Spleen (tissue), 11 donors: ENCODE measurements around the gene GAB1. TPM values are rescaled to one million over a fixed set of nuclear protein-coding genes. Genes with fewer than 3 reads are reported as not detected.

Experiments
- DNase-seq: peaks from one replicate; pipeline ENCODE4 v3.0.0-alpha.2; 2020
- H3K27ac ChIP-seq, 8 donors: fragments of 200-600 bp; sonication (generic) in 7 of 8; 1 replicate in 4 of 8; 2 replicates in 4 of 8; pipeline versions ENCODE4 v1.5.0 to v1.8.0; 2016 to 2021; ENCODE audit warnings: inconsistent platforms in 4 of 8, mild to moderate bottlenecking in 4 of 8, moderate library complexity in 1 of 8
- H3K27me3 ChIP-seq, 7 donors: fragments of 200-600 bp; sonication (generic) in 6 of 7; replicated peaks in 1 of 7; 1 replicate in 4 of 7; 2 replicates in 3 of 7; pipeline versions ENCODE4 v1.5.0 to v1.8.0; 2016 to 2021; ENCODE audit warnings: inconsistent platforms in 3 of 7, mild to moderate bottlenecking in 1 of 7
- H3K36me3 ChIP-seq, 6 donors: fragments of 200-600 bp; sonication (generic) in 5 of 6; 1 replicate in 4 of 6; 2 replicates in 2 of 6; pipeline versions ENCODE4 v1.5.0 to v1.8.0; 2016 to 2021; ENCODE audit warnings: inconsistent platforms in 2 of 6
- H3K4me1 ChIP-seq, 6 donors: fragments of 200-600 bp; sonication (generic) in 5 of 6; 1 replicate in 3 of 6; 2 replicates in 3 of 6; pipeline versions ENCODE4 v1.5.0 to v1.8.0; 2016 to 2021; ENCODE audit warnings: inconsistent platforms in 3 of 6
- H3K4me3 ChIP-seq, 8 donors: fragments of 200-600 bp; sonication (generic) in 7 of 8; 1 replicate in 4 of 8; 2 replicates in 4 of 8; pipeline versions ENCODE4 v1.5.0 to v1.8.0; 2016 to 2021; ENCODE audit warnings: inconsistent platforms in 4 of 8, mild to moderate bottlenecking in 4 of 8, moderate library complexity in 2 of 8
- H3K9me3 ChIP-seq, 8 donors: fragments of 200-600 bp; sonication (generic) in 7 of 8; 1 replicate in 4 of 8; 2 replicates in 4 of 8; pipeline versions ENCODE4 v1.5.0 to v1.8.0; 2016 to 2021; ENCODE audit warnings: inconsistent platforms in 4 of 8
- POLR2A ChIP-seq, 3 donors: fragments of 450-650 bp; IDR thresholded peaks; one replicate each; pipeline ENCODE4 v1.5.1; 2017; ENCODE audit warnings: antibody characterized with exemption in 3 of 3, mild to moderate bottlenecking in 1 of 3
- POLR2AphosphoS5 ChIP-seq, 3 donors: sonication (generic); formaldehyde crosslinking; IDR thresholded peaks; one replicate each; pipeline ENCODE4 v1.5.1; 2017; ENCODE audit warnings: antibody characterized with exemption in 3 of 3
- whole genome bisulfite sequencing, 5 donors: extraction: QIAGEN DNeasy Blood & Tissue Kit in 3 of 5; methylation state at CpG; one replicate each; pipeline versions ENCODE4 v1.1.5 to v1.1.7; 2013 to 2018; 5-methylcytosine and 5-hydroxymethylcytosine counted together
- intact Hi-C: fragments of 100-400 bp; cut with DNase I; formaldehyde crosslinking; loops from one replicate; pipeline ENCODE4 v1.15.0; 2023; ENCODE audit warnings: low total_unique reads
- polyA plus RNA-seq, 3 donors: library from polyadenylated mRNA; stranded (reverse); fragments of 200-250 nt; gene quantifications; one replicate each; pipeline ENCODE4 v1.2.1, GENCODE V29; 2013
- total RNA-seq, 7 donors: library from RNA; depleted of rRNA in 3 of 7; stranded (reverse); fragments of >200 nt in 3 of 7; fragmentation: NEBNext Ultra II Directional in 4 of 7; extraction: Animal tissue kit (Norgen Biotek cat#: 25700) in 4 of 7; gene quantifications; one replicate each; pipeline versions ENCODE4 v1.1.0 to v1.2.1, GENCODE V29; 2016 to 2021
- TF ChIP-seq, protein P1 (sequence below), 11 experiments: fragments of 200-600 bp in 7 of 11; fragments of 450-650 bp in 4 of 11; sonication (generic) in 4 of 11; IDR thresholded peaks in 8 of 11; conservative IDR thresholded peaks in 3 of 11; 1 replicate in 7 of 11; 2 replicates in 4 of 11; pipeline versions ENCODE4 v1.4.0 to v1.8.0; 2016 to 2021; ENCODE audit warnings: antibody characterized with exemption in 11 of 11, inconsistent platforms in 4 of 11, mild to moderate bottlenecking in 1 of 11
- donor health status: healthy with polysubstance abuse.
- donor health status: DM: no; HTN: no; CAD: no; lungs with moderate emphysema.
- donor health status: DM: no; HTN: no; CAD: no.
- donor health status: Bipolar disorder and iron deficiency.
- donor health status: healthy.
- donor health status: DM: no; HTN: no; CAD: no.
- donor health status: DM: yes; HTN: yes; CAD: no.

The GAB1 gene
- total and polyA plus RNA-seq, 10 donors, result 1.6 to 53.6 (median 23.8) TPM

GRCh38 chr4:143359644-143360193, 23.0 kb downstream of the GAB1 start:
- TF ChIP-seq POLR2AphosphoS5 (IDR thresholded peaks at IDR 0.05), result no peak
- TF ChIP-seq, protein P1, sequence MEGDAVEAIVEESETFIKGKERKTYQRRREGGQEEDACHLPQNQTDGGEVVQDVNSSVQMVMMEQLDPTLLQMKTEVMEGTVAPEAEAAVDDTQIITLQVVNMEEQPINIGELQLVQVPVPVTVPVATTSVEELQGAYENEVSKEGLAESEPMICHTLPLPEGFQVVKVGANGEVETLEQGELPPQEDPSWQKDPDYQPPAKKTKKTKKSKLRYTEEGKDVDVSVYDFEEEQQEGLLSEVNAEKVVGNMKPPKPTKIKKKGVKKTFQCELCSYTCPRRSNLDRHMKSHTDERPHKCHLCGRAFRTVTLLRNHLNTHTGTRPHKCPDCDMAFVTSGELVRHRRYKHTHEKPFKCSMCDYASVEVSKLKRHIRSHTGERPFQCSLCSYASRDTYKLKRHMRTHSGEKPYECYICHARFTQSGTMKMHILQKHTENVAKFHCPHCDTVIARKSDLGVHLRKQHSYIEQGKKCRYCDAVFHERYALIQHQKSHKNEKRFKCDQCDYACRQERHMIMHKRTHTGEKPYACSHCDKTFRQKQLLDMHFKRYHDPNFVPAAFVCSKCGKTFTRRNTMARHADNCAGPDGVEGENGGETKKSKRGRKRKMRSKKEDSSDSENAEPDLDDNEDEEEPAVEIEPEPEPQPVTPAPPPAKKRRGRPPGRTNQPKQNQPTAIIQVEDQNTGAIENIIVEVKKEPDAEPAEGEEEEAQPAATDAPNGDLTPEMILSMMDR (IDR thresholded peaks at IDR 0.05 in 8 of 11, conservative IDR thresholded peaks at IDR 0.05 in 3 of 11), result no peak
- TF ChIP-seq POLR2A (IDR thresholded peaks at IDR 0.05), result no peak
- peak overlapping the region in 1 of 8 donors; percentile 49 for H3K4me3 ChIP-seq
- peaks cover 30 to 84% (median 54%) of the 10 kb centered on the region in 6 donors for H3K4me1 ChIP-seq
- H3K27me3 ChIP-seq, result no peaks in the 10 kb centered on the region
- WGBS, 5 donors, result 35 to 64% (median 56%) methylated on average over 1 of the region's 1 CpG
- no peaks in the 10 kb centered on the region for H3K36me3 ChIP-seq
- peak overlapping the region; percentile 37 to 90 (median 80) for H3K27ac ChIP-seq
- intact Hi-C loops, result no loop called here
- no peak for DNase-seq
- no peaks in the 10 kb centered on the region for H3K9me3 ChIP-seq

- TF ChIP-seq POLR2A (IDR thresholded peaks at IDR 0.05) (no peak), POLR2AphosphoS5 (IDR thresholded peaks at IDR 0.05) (no peak)
- TF ChIP-seq, protein P1 (IDR thresholded peaks at IDR 0.05 in 8 of 11, conservative IDR thresholded peaks at IDR 0.05 in 3 of 11), result no peak
- WGBS, 5 donors, result 89 to 97% (median 93%) methylated on average over 1 of the region's 1 CpG
- Histone ChIP-seq H3K4me3 (no peak overlapping the region), H3K27me3 (no peaks in the 10 kb centered on the region), H3K9me3 (no peaks in the 10 kb centered on the region), H3K4me1 (peaks cover 24 to 71% (median 40%) of the 10 kb centered on the region in 6 donors), H3K27ac (peak overlapping the region in 5 of 8 donors; percentile 72 to 90 (median 80)), H3K36me3 (no peaks in the 10 kb centered on the region)
- intact Hi-C loops, result no loop called here
- no peak for DNase-seq
Observed at GRCh38 chr4:143360838-143361625, 24.4 kb downstream of the GAB1 start.

GRCh38 chr4:143362349-143363046, 25.8 kb downstream of the GAB1 start:
- Histone ChIP-seq H3K27ac (no peak overlapping the region), H3K9me3 (no peaks in the 10 kb centered on the region), H3K27me3 (no peaks in the 10 kb centered on the region), H3K4me1 (peaks cover 13 to 57% (median 27%) of the 10 kb centered on the region in 6 donors), H3K4me3 (no peak overlapping the region), H3K36me3 (no peaks in the 10 kb centered on the region)
- DNase-seq, result no peak
- TF ChIP-seq, protein P1 (IDR thresholded peaks at IDR 0.05 in 8 of 11, conservative IDR thresholded peaks at IDR 0.05 in 3 of 11), result no peak
- TF ChIP-seq POLR2AphosphoS5 (IDR thresholded peaks at IDR 0.05) (no peak), POLR2A (IDR thresholded peaks at IDR 0.05) (no peak)
- WGBS, 5 donors, result 83 to 90% (median 89%) methylated on average over 5 of the region's 5 CpGs
- intact Hi-C loops, result no loop called here

DNA sequence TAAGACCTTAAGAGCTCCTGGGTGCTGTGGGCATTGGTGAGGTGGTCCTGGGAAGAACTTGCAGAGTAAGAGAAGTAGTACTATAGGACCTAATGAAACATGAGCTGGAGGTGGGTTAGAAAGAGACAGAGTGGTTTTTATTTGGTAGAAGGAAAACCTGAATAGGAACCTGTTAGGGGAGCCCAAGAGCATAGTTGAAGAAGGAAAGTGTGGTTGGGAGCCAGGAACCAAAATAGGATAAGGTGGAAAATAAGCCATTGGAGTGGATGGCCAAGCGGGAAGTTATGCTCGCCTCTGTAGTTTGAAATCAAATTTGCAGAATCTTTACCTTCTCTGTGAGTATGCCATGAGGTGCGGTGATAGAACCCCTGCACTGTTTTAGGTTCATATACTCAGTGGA, 26.7 kb downstream of the GAB1 start:
- intact Hi-C loops, result no loop called here
- no peaks in the 10 kb centered on the region for H3K9me3 ChIP-seq
- no peaks in the 10 kb centered on the region for H3K27me3 ChIP-seq
- no peak overlapping the region for H3K27ac ChIP-seq
- H3K4me1 ChIP-seq, result peaks cover 12 to 48% (median 20%) of the 10 kb centered on the region in 6 donors
- 92 to 100% (median 96%) methylated on average over 3 of the region's 3 CpGs for whole genome bisulfite sequencing, 5 donors
- H3K4me3 ChIP-seq, result no peak overlapping the region
- DNase-seq, result no peak
- TF ChIP-seq, protein P1 (IDR thresholded peaks at IDR 0.05 in 8 of 11, conservative IDR thresholded peaks at IDR 0.05 in 3 of 11), result no peak
- TF ChIP-seq POLR2AphosphoS5 (IDR thresholded peaks at IDR 0.05) (no peak), POLR2A (IDR thresholded peaks at IDR 0.05) (no peak)
- H3K36me3 ChIP-seq, result no peaks in the 10 kb centered on the region
